K562 (cell line): ENCODE results near the gene CEL. TPM values are rescaled to one million over a fixed set of nuclear protein-coding genes. Genes with fewer than 3 reads are reported as not detected.

Source experiments
- ATAC-seq: fragments of 200-7000 bp; cut with Tn5 transposase; 3 replicates; pipeline ENCODE4 v1.9.1; 2020; ENCODE audit warnings: moderate library complexity
- BruUV-seq: library from RNA; stranded (reverse); fragments of 400-500 nt; replicated peaks from 2 replicates; lab custom pipeline; 2021; lab: Mats Ljungman, UMichigan
- CTCF ChIA-PET: fragments of 300-600 bp; formaldehyde crosslinking; extraction: SDS; loops from one replicate; lab custom pipeline; 2021; ENCODE audit warnings: low intra/inter-chr PET ratio; lab: Yijun Ruan, JAX
- POLR2A ChIA-PET: fragments of 300-600, 350-650 bp; sonication (Branson Sonifier 250); formaldehyde crosslinking; extraction: SDS; loops from one replicate; lab custom pipeline; 2021; ENCODE audit warnings: antibody characterized with exemption, inconsistent platforms; lab: Yijun Ruan, JAX
- DNase-seq, 4 experiments: peaks; one replicate each; pipeline versions ENCODE4 v3.0.0 to v3.0.0-alpha.2; 2011 to 2018; ENCODE audit warnings: low spot score in 3 of 4, mixed read lengths in 3 of 4; ENCODE audit errors: extremely low read depth in 1 of 4
- FAIRE-seq: peaks from 2 replicates; lab custom pipeline; 2011; peaks lifted over from hg19 to GRCh38; lab: Jason Lieb, UNC
- H2AFZ ChIP-seq: 2 replicates; pipeline ENCODE4 v1.6.0; 2011; ENCODE audit warnings: low read depth, low read length, control low read depth, inconsistent platforms
- H3K27ac ChIP-seq: fragments of 200-600 bp; 3 replicates; pipeline ENCODE4 v1.8.0; 2011; ENCODE audit warnings: low read depth, mild to moderate bottlenecking, control low read depth, inconsistent platforms, low read length, moderate library complexity, mixed read lengths; ENCODE audit errors: extremely low read depth
- H3K27me3 ChIP-seq, 2 experiments: fragments of 300-600 bp in 1 of 2; 2 replicates in 1 of 2; 3 replicates in 1 of 2; pipeline versions ENCODE4 v1.6.0 to v1.8.0; 2011; ENCODE audit warnings: inconsistent platforms in 2 of 2, low read length in 2 of 2, mild to moderate bottlenecking in 1 of 2, mixed read lengths in 1 of 2, moderate library complexity in 1 of 2; ENCODE audit not compliant: control insufficient read depth in 2 of 2, insufficient read depth in 2 of 2
- H3K36me3 ChIP-seq: fragments of 300-600 bp; 3 replicates; pipeline ENCODE4 v1.8.0; 2011; ENCODE audit warnings: mild to moderate bottlenecking, low read length, inconsistent platforms; ENCODE audit not compliant: control insufficient read depth, insufficient read depth
- H3K4me1 ChIP-seq, 2 experiments: fragments of 200-600 bp in 1 of 2; replicated peaks in 1 of 2; 2 replicates in 1 of 2; 3 replicates in 1 of 2; pipeline versions ENCODE4 v1.5.1 to v1.8.0; 2011; ENCODE audit warnings: inconsistent platforms in 2 of 2, low read length in 2 of 2, mild to moderate bottlenecking in 1 of 2, mixed read lengths in 1 of 2, moderate library complexity in 1 of 2; ENCODE audit not compliant: control insufficient read depth in 2 of 2, insufficient read depth in 2 of 2
- H3K4me2 ChIP-seq: 2 replicates; pipeline ENCODE4 v1.6.1; 2011; ENCODE audit warnings: low read length, control low read depth, inconsistent platforms, mixed read lengths; ENCODE audit not compliant: insufficient read depth
- H3K4me3 ChIP-seq: fragments of 200-600 bp; sonication (generic), shearing (Covaris generic); 2 replicates; pipeline ENCODE4 v1.5.1; 2016; ENCODE audit warnings: control low read depth, inconsistent platforms
- H3K79me2 ChIP-seq: fragments of 200-600 bp; 3 replicates; pipeline ENCODE4 v1.8.0; 2011; ENCODE audit warnings: low read length, inconsistent platforms; ENCODE audit not compliant: control insufficient read depth, insufficient read depth
- H3K9ac ChIP-seq, 2 experiments: 2 replicates each; pipeline versions ENCODE4 v1.6.0 to v1.6.1; 2011; ENCODE audit warnings: low read depth in 2 of 2, low read length in 2 of 2, control low read depth in 1 of 2, inconsistent platforms in 1 of 2, mild to moderate bottlenecking in 1 of 2, mixed read lengths in 1 of 2; ENCODE audit not compliant: insufficient read depth in 1 of 2
- H3K9me1 ChIP-seq: one replicate; pipeline ENCODE4 v1.6.0; 2011; ENCODE audit warnings: inconsistent platforms, mild to moderate bottlenecking, low read length, moderate library complexity; ENCODE audit not compliant: control insufficient read depth, insufficient read depth
- H3K9me3 ChIP-seq: replicated peaks from 2 replicates; pipeline ENCODE4 v1.5.1; 2011; ENCODE audit warnings: low read depth, low read length, inconsistent platforms; ENCODE audit not compliant: control insufficient read depth, insufficient read depth
- H4K20me1 ChIP-seq: replicated peaks from 2 replicates; pipeline ENCODE4 v1.6.1; 2011; ENCODE audit warnings: low read length, inconsistent platforms, mixed read lengths; ENCODE audit not compliant: control insufficient read depth, insufficient read depth
- GABPB1 ChIP-seq: sonication (generic); formaldehyde crosslinking; IDR thresholded peaks from 2 replicates; pipeline ENCODE4 v1.8.0; 2022; ENCODE audit warnings: mild to moderate bottlenecking, missing genetic modification reagents
- NR2C2 ChIP-seq, 2 experiments: fragments of 200-800 bp in 1 of 2; sonication (Bioruptor generic) in 1 of 2; sonication (generic) in 1 of 2; formaldehyde crosslinking in 1 of 2; IDR thresholded peaks; 2 replicates each; pipeline versions ENCODE4 v1.6.1 to v1.8.0; 2016 to 2022; ENCODE audit warnings: mild to moderate bottlenecking in 1 of 2, missing compliant biosample characterization in 1 of 2, missing genetic modification characterization in 1 of 2, missing genetic modification reagents in 1 of 2
- POLR2G ChIP-seq: fragments of 200-400 bp; formaldehyde crosslinking; IDR thresholded peaks from 2 replicates; pipeline ENCODE4 v1.6.1; 2017; ENCODE audit warnings: low read depth, mild to moderate bottlenecking, antibody characterized with exemption, low read length, moderate library complexity
- SIN3A ChIP-seq, 2 experiments: fragments of 150-350 bp in 1 of 2; IDR thresholded peaks; 2 replicates each; pipeline ENCODE4 v1.6.1; 2011 to 2016; ENCODE audit warnings: borderline replicate concordance in 2 of 2, low read depth in 2 of 2, low read length in 2 of 2, mild to moderate bottlenecking in 2 of 2, moderate library complexity in 2 of 2; ENCODE audit not compliant: control insufficient read depth in 1 of 2
- ZHX1 ChIP-seq: fragments of 150-350 bp; conservative IDR thresholded peaks from 2 replicates; pipeline ENCODE4 v1.6.1; 2014; ENCODE audit warnings: low read length
- ZNF134 ChIP-seq: fragments of 250-450 bp; sonication (Bioruptor Pico); conservative IDR thresholded peaks from 2 replicates; pipeline ENCODE4 v1.4.0; 2020
- WGBS: fragments of 100-300 bp; shearing (Covaris generic); methylation state at CpG from one replicate; pipeline ENCODE4 v1.1.6; 2016; ENCODE audit warnings: low coverage, mixed read lengths; ENCODE audit not compliant: insufficient coverage; ENCODE audit errors: missing lambda C conversion rate; 5-methylcytosine and 5-hydroxymethylcytosine counted together
- in situ Hi-C: fragments of 300-500 bp; cut with MboI; formaldehyde crosslinking; loops from 4 replicates; pipeline ENCODE4 v1.15.0; 2018; ENCODE audit warnings: inconsistent platforms, mixed read lengths
- intact Hi-C: fragments of 100-400 bp; cut with micrococcal nuclease; formaldehyde crosslinking; loops from 2 replicates; pipeline ENCODE4 v1.14.2; 2022
- polyA plus RNA-seq, 8 experiments: library from polyadenylated mRNA; depleted of rRNA in 4 of 8; stranded (reverse) in 5 of 8; unstranded in 3 of 8; fragments of >200 nt; fragmentation: Nextera tagmentation in 2 of 8; fragmentation: Illumina TruSeq in 1 of 8; extraction: Ambion mirVana in 2 of 8; extraction: Trizol in 1 of 8; gene quantifications; 2 replicates each; pipeline versions ENCODE4 v1.2.1 to v1.2.3, GENCODE V29; 2011 to 2014; ENCODE audit warnings: inconsistent platforms in 1 of 8, missing spikeins in 1 of 8
- total RNA-seq, 7 experiments: library from RNA; depleted of rRNA in 6 of 7; stranded (reverse); fragments of >200 nt in 6 of 7; fragmentation: Illumina TruSeq in 2 of 7; extraction: Trizol in 2 of 7; gene quantifications; 2 replicates each; pipeline versions ENCODE4 v1.2.1 to v1.2.3, GENCODE V29; 2011 to 2021; ENCODE audit warnings: low replicate concordance in 1 of 7
- TF ChIP-seq, protein P1 (sequence below): fragments of 250-450 bp; sonication (Bioruptor Pico); IDR thresholded peaks from 2 replicates; pipeline ENCODE4 v1.6.1; 2021; ENCODE audit warnings: mild to moderate bottlenecking

The CEL gene
- total and polyA plus RNA-seq, 9 of the 15 experiments (the other 6 are each of a cell fraction or from before 2014, with no cell fraction given), result 0.09 to 3.0 (median 0.51) TPM; not detected in 2

GRCh38 chr9:133102190-133103021, 40.6 kb downstream of the CEL start (continued):
- TF ChIP-seq SIN3A (IDR thresholded peaks at IDR 0.05; ENCODE audit: borderline replicate concordance in 2 of 2, control insufficient read depth in 1 of 2, low read depth in 2 of 2, low read length in 2 of 2) (no peak), NR2C2 (CRISPR knock-in tag; IDR thresholded peaks at IDR 0.05) (no peak), NR2C2 (tag; IDR thresholded peaks at IDR 0.05) (no peak), ZNF134 (CRISPR knock-in tag) (no peak)
- TF ChIP-seq, protein P1, sequence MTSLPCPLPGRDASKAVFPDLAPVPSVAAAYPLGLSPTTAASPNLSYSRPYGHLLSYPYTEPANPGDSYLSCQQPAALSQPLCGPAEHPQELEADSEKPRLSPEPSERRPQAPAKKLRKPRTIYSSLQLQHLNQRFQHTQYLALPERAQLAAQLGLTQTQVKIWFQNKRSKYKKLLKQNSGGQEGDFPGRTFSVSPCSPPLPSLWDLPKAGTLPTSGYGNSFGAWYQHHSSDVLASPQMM (CRISPR knock-in tag), result no peak

DNA sequence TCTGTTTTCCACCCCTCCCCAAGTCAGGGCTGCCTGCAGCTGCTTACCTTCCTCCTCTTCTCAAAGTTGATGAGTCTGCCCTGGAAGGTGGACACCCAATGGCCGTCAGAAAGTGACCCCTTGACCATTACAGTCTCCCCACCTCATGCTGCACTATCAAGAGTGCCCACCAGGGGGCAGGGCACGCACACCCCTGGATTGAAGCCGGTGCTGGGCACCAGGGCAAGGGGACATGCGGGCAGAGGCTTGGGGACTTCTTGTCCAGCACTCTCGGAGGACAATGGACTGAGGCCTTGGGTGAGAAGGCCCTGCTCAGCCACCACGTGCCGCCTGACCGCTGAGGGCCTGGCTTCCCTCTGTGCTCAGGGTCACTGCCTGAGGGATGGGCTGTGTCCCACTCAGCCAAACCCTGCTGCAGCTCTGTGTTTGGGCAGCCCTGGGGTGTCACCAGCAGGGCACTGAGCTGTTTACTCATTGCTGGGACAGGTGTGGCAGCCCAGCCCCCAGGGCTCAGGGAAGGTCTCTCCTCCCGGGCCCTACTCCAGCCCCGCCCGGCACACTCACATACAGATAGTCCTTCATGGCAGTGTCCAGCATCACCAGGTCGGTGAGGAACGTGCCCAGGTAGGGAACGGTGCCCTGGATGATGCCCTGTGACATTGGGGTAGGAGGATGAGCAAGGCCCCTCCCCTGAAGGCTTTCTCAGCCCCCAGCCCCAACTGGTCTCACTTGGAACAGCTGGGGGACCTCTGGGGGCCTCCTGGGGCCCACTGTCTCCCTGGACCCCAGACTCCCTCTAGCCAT, 41.6 kb downstream of the CEL start:
- ATAC-seq (peak; percentile 91), FAIRE-seq (peak; percentile 82), DNase-seq (peak; percentile 66 to 79 (median 72))
- ChIA-PET CTCF (interaction anchor here (0.5 to 3.7 kb wide), 3 partner anchors 41 to 55 kb away, joined by 5 to 26 read pairs (median 26); no protein-coding TSS in a partner anchor), POLR2A (interaction anchor here (0.5 to 1.3 kb wide), 4 partner anchors 11 to 45 kb away, joined by 3 read pairs; no protein-coding TSS in a partner anchor)
- in situ Hi-C loops (no loop called here), intact Hi-C loops (loop anchor here (1.0 to 2.0 kb wide), 2 partner anchors 41 to 77 kb away; no protein-coding TSS in a partner anchor)
- H3K9me1 ChIP-seq, result peaks cover 3% of the 10 kb centered on the region
- H3K4me1 ChIP-seq, result peaks cover 0 to 12% of the 10 kb centered on the region in 2 experiments; a peak in 2 of 5 replicates
- H3K79me2 ChIP-seq, result no peaks in the 10 kb centered on the region
- H4K20me1 ChIP-seq, result peaks cover 8% of the 10 kb centered on the region; the same call in 1 of the 2 replicates
- no peak overlapping the region for H3K4me2 ChIP-seq
- no peak overlapping the region for H3K9ac ChIP-seq
- peaks cover 95% of the 10 kb centered on the region for H3K36me3 ChIP-seq
- H3K27me3 ChIP-seq, result no peaks in the 10 kb centered on the region
- BruUV-seq, result no TSS peak
- peaks cover 6% of the 10 kb centered on the region for H3K9me3 ChIP-seq
- 66% methylated on average over 14 of the region's 14 CpGs for WGBS
- H3K4me3 ChIP-seq, result no peak overlapping the region
- H2AFZ ChIP-seq, result no peak overlapping the region
- H3K27ac ChIP-seq, result no peak overlapping the region
- TF ChIP-seq ZHX1 (no peak), POLR2G (peak; percentile 40), GABPB1 (CRISPR knock-in tag) (0 out of 2 replicates have a peak, but pooled peaks have one; percentile 21)
